MV-4-11 (cell line): ENCODE results near the gene KRTAP10-5.

Experiments
- DNase-seq: peaks from one replicate; lab custom pipeline; 2025; lab: John Stamatoyannopoulos, UW

KRTAP10-5 gene

GRCh38 chr21:44549525-44550211, 30.7 kb downstream of the KRTAP10-5 start:
- no peak for DNase-seq

- DNase-seq: no peak
These were observed 31.5 kb downstream of the KRTAP10-5 start for GRCh38 chr21:44548922-44549321.

- DNase-seq: no peak
These were observed 32.0 kb downstream of the KRTAP10-5 start for GRCh38 chr21:44548381-44548780.

DNA sequence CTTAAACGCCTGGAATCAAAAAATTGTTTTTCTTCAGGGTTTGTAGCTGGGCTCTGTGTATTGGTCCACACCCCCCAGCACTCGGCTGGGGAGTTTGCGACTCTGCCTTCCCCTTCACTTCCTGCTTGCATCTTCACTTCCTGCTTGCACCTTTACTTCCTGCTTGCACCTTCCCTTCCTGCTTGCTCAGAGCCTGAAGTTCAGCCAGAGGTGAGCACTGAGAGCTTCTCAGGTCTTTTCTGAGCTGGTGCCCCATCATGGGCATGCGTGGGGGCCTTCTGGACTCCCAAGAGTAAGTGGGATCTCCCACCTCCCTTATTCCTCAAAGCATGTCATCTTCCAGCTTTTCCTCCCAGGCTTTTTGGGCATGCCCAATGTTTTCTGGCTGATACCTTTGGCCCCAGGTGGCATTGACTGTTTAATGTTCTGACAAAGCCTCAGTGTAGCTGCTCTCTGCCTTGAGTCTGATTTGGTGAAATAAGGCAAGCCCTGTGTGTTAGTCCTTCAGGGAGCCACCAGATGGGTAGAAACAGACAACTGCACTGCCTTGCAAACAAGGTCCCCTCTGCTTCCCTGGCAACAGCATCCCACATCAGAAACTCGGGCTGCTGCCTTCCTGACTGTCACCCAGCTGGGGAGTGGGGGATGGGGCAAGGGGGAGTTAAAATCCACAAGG, 32.6 kb downstream of the KRTAP10-5 start:
- no peak for DNase-seq

DNA sequence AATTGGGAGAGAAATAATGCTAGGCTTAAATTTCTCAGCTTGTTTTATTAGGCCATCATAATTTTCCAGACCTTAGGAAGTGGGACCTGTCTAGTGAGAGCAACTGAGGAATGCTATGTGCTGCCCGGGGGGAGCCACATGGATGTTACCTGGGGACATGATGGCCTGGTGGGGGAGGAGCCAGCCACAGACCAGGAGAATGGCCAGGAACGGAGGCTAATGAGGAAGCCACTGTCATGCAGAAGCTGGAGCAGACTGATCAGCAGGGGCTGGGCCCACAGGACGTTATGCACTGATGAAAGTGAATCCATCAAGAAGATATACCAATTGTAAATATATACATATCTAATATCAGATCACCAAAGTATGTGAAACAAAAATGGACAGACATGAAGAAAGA, 35.8 kb downstream of the KRTAP10-5 start:
- no peak for DNase-seq

DNA sequence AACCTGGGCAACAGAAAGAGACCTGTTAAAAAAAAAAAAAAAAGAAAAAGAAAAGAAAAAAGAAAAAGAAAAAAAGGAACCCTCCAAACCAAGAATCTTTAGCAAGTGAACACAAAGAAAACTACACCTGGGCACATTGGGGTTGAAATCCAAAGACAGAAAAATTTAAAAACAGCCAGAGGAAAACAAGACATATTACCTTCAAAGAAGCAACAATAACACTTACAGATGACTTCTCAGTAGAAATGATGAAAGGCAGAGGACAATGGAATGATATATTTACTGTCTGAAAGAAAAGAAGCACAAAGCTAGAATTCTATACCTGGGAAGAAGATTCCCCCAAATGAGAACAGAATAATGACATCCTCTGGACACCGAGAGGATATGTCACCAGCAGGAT, 37.7 kb downstream of the KRTAP10-5 start:
- no peak for DNase-seq

GRCh38 chr21:44540741-44541288, 39.6 kb downstream of the KRTAP10-5 start:
- no peak for DNase-seq

- no peak for DNase-seq
These were observed 40.3 kb downstream of the KRTAP10-5 start, which contains the start of gene KRTAP10-1 for GRCh38 chr21:44539991-44540666. TSS of gene KRTAP10-1 (minus strand) at chr21:44540195. CDS start at chr21:44540150, 45 bp downstream.

DNA sequence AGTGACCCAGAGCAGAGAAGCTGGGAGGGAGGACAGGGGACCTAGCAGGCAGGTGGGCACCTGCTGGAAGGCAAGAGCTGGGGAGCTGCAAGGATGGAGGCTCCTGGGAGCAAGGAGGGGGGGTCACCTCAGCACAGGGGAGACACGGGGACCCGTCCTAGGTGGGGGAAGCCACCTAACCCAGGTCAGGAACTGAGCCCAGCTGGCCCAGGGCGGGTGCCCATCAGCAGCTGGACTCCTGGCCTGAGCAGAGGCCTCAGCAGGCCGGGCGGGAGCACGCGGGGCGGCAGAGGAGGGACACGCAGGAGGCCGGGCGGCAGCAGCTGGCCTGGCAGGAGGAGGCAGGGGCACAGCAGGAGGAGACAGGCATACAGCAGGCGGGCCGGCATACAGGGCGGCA, 41.4 kb downstream of the KRTAP10-5 start:
- no peak for DNase-seq

GRCh38 chr21:44537930-44538911, 42.2 kb downstream of the KRTAP10-5 start:
- no peak for DNase-seq

DNA sequence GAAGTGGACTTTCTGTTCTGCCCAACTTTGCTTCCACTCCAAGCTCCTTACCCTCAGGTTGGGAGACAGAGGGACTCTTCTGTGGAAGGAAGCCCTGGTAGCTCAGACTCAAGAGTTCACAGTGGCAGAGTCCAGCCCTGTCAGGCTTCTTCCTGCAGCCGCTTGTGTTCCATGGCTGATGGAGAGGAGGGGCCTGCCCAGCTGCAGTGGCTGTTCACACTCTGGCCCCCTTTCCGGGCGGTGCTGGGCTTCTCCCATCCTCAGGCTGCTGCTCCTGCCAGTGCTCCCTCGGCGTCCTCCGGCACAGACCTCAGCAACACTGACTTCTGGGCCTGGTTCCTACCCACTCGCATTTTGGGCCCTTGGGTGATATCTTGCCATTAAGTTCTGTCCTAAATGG, 44.4 kb downstream of the KRTAP10-5 start:
- DNase-seq: no peak

- peak; percentile 19 for DNase-seq
These were observed 45.7 kb downstream of the KRTAP10-5 start for GRCh38 chr21:44534688-44535087.

DNA sequence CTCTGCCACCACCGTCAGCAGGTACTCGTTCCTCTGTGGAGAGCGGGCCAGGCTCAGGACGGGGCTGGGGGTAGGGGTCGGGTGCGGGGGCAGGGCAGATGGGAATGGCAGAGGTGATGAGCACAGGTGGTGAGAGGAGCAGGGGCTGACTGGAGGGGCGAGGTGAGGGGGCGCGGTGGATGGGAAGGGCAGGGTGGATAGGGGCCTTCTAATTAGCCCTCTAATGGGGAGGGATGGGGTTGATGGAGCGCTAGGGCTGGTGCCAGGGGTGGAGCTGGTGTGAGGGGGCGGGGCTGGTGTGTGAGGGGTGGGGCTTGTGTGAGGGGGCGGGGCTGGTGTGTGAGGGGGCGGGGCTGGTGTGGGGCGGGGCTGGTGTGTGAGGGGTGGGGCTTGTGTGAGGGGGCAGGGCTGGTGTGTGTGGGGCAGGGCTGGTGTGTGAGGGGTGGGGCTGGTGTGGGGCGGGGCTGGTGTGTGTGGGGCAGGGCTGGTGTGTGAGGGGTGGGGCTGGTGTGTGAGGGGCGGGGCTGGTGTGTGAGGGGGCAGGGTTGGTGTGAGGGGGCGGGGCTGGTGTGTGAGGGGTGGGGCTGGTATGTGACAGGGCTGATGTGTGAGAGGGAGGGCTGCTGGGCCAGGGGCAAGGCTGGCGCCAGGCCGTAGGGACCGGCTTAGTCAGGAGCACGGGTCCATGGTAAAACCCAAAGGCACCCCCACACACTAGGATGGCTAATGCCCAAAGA, 46.3 kb downstream of the KRTAP10-5 start:
- DNase-seq: no peak

- no peak for DNase-seq
These were observed 47.1 kb downstream of the KRTAP10-5 start for GRCh38 chr21:44533121-44533890.

- DNase-seq: no peak
These were observed 47.7 kb downstream of the KRTAP10-5 start for GRCh38 chr21:44532712-44533111.

GRCh38 chr21:44531606-44532564, 48.5 kb downstream of the KRTAP10-5 start:
- DNase-seq: no peak

DNA sequence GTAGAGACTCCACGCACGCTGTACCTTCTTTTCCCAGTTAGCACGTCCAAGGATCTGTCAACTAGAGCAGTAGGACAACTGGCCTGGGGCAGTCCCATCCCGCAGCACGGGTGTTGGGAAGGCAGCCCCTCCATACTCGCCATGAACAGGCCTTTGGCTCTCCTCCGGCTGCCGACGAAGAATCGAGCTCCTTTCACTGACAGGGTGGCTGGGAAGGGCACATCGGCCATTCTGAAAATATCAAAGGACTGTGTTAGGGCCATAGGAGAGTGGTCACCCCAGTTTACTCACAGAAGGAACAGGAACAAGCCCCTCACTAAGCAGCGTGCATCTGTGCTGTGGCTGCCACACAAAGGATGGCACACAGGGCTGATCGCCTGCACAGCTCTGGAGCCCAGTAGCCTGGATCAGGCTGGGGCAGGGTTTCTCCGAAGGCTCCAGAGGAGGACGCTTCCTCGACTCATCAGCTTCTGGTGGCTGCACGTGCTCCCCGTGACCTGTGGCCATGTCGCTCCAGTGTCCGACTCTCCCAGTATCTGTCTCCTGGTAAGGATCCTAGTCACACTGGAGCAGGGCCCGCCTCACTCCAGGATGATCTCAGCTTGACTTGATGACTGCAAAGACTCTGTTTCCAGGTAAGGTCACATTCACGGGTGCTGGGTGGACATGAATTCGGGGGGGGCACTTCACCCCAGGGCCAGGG, 49.4 kb downstream of the KRTAP10-5 start:
- no peak for DNase-seq

DNA sequence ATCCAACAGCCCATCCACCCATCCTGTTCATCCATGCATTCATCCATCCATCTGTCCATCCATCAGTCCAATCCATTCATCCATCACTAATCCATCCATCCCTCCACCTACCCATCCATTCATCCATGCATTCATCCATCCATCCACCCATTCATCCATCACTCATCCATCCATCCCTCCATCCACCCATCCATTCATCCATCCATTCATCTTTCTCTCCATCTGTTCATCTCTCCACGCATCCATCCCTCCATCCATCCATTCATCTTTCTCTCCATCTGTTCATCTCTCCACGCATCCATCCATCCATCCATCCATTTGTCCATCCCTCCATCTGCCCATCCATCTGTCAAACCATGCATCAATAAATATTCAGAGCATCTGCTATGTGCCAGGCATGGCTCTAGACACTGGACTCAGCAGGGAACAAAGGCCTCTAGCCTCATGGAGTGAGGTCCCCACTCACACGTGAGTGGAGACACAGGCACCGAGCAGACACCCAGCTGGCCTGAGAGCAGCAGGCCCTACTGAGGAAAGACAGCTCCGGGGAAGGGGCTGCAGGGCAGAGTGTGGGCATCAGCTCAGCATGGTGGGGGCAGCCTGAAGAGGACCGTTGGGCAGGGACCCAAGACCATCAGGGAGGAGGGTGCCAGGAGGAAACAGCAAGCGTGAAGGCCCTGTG, 50.0 kb downstream of the KRTAP10-5 start:
- DNase-seq: no peak
